HAP-1 (cell line): ENCODE results near the gene HDDC2.

Source experiments
- DNase-seq, 2 experiments: peaks; one replicate each; pipeline ENCODE4 v3.0.0-alpha.2; 2016 to 2020; ENCODE audit warnings: low spot score in 2 of 2
- H3K27me3 ChIP-seq: fragments of 250-450 bp; sonication (Bioruptor Pico); 2 replicates; pipeline ENCODE4 v1.5.1; 2020; ENCODE audit warnings: low read depth, mild to moderate bottlenecking, moderate library complexity
- H3K36me3 ChIP-seq: fragments of 250-450 bp; sonication (Bioruptor Pico); replicated peaks from 2 replicates; pipeline ENCODE4 v1.5.1; 2020; ENCODE audit warnings: mild to moderate bottlenecking
- H3K4me1 ChIP-seq: fragments of 250-450 bp; sonication (Bioruptor Pico); 2 replicates; pipeline ENCODE4 v1.5.1; 2020; ENCODE audit warnings: mild to moderate bottlenecking
- H3K4me3 ChIP-seq: fragments of 250-450 bp; sonication (Bioruptor Pico); 2 replicates; pipeline ENCODE4 v1.5.1; 2020; ENCODE audit warnings: mild to moderate bottlenecking, moderate library complexity
- H3K9me3 ChIP-seq: fragments of 250-450 bp; sonication (Bioruptor Pico); 2 replicates; pipeline ENCODE4 v1.5.1; 2020; ENCODE audit warnings: mild to moderate bottlenecking, moderate library complexity
- in situ Hi-C: fragments of 300-500 bp; cut with MboI; formaldehyde crosslinking; loops from 3 replicates; pipeline ENCODE4 v1.14.3; 2020; ENCODE audit warnings: low sequenced_read_pairs, inconsistent platforms, mixed read lengths

The HDDC2 gene

DNA sequence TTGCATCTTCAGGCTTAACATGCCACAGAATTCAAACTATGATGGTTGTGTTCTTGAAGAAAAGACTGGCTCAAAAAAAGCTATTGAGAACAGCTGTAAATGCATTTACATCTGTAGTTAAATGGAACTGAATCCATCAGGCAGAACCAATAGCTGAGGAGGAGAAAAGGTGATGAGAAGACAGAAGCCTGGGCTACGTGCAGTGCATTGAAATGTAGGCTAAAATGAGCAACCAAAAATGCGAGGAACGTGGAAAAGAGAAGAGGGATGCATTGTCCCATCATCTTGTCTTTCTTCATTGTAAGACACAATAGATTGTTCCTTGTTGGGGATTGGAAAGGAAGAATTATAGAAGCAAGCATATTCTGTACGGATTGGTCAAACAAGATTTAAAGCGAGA, 13.8 kb upstream of the HDDC2 start:
- Histone ChIP-seq H3K9me3 (no peaks in the 10 kb centered on the region), H3K27me3 (peaks cover 11% of the 10 kb centered on the region), H3K4me1 (no peaks in the 10 kb centered on the region), H3K4me3 (no peak overlapping the region), H3K36me3 (no peaks in the 10 kb centered on the region)
- in situ Hi-C loops: loop anchor here (10.0 kb wide), 1 partner anchor 659 kb away; no protein-coding TSS in a partner anchor
- no peak for DNase-seq

DNA sequence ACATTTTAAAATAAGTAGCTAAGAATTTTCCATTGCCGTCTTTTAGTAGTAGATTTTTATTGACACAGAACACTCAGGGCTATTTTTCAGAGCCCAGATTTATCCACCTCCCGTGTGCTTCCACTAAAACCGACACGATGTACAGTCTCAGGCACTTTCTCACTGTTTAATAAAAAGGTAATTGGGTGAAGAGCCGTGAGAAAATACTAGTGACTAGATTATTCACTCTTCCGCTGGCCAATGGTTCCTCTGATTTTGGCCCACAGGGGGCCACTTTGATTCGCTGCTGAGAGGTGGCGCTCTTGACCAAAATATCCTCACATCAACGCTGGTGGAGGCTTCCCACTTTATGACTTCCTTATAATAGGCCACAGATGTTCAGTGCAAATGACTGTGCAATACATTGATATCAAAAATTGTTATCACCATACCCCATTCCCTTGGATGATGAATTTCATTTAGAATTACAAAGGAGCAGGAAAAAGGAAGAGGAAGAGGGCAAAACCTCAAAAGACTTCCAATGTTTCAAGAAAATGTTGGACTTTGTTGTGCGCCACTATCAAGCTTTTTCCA, 12.3 kb upstream of the HDDC2 start:
- in situ Hi-C loops: loop anchor here (5.0 to 10.0 kb wide), 2 partner anchors 453 to 661 kb away; no protein-coding TSS in a partner anchor

DNA sequence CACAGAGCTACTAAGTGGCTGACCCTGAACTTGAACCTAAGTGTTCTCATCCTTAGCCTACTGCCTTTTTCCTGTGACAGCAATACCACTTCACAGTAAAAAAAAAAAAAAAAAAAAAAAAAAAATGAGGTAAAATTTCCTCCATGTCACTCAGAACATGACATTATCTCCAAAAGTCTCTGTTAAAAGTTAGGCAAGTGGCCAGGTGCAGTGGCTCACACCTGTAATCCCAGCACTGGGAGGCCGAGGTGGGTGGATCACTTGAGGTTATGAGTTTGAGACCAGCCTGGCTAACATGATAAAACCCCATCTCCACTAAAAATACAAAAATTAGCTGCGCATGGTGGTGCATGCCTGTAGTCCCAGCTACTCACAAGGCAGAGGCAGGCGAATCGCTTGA, 11.2 kb upstream of the HDDC2 start:
- no peak for DNase-seq
- in situ Hi-C loops: loop anchor here (5.0 to 10.0 kb wide), 2 partner anchors 454 to 662 kb away; no protein-coding TSS in a partner anchor
- H3K4me3 ChIP-seq: no peak overlapping the region
- peaks cover 17% of the 10 kb centered on the region for H3K27me3 ChIP-seq
- H3K36me3 ChIP-seq: no peaks in the 10 kb centered on the region
- no peaks in the 10 kb centered on the region for H3K9me3 ChIP-seq
- H3K4me1 ChIP-seq: no peaks in the 10 kb centered on the region

More for the DNA sequence above, 12.3 kb upstream of the HDDC2 start:
- peaks cover 15% of the 10 kb centered on the region for H3K27me3 ChIP-seq
- DNase-seq: peak; percentile 63 to 72
- H3K4me1 ChIP-seq: no peaks in the 10 kb centered on the region
- H3K9me3 ChIP-seq: no peaks in the 10 kb centered on the region
- H3K36me3 ChIP-seq: no peaks in the 10 kb centered on the region
- no peak overlapping the region for H3K4me3 ChIP-seq

DNA sequence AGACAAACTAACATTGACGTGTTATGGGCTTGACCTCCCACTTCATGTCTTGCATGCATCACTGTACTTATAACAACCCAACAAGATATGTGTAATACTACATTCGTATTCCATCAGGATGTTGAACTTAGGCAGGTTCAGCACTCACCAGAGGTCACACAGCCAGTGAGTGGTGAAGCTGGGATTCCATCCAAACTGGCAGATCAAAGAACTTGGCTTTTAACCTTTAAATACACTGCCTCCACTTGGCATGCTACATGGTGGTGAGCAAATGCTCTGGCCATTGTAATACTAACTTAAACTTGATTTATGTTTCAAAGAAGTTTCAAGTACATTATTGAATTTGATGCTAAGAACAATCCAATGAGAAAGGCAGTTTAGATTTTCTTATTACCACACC, 10.7 kb upstream of the HDDC2 start:
- H3K4me1 ChIP-seq: no peaks in the 10 kb centered on the region
- no peak overlapping the region for H3K4me3 ChIP-seq
- no peaks in the 10 kb centered on the region for H3K9me3 ChIP-seq
- H3K27me3 ChIP-seq: peaks cover 19% of the 10 kb centered on the region
- no peaks in the 10 kb centered on the region for H3K36me3 ChIP-seq
- in situ Hi-C loops: loop anchor here (5.0 to 10.0 kb wide), 2 partner anchors 455 to 662 kb away; no protein-coding TSS in a partner anchor
- DNase-seq: no peak

DNA sequence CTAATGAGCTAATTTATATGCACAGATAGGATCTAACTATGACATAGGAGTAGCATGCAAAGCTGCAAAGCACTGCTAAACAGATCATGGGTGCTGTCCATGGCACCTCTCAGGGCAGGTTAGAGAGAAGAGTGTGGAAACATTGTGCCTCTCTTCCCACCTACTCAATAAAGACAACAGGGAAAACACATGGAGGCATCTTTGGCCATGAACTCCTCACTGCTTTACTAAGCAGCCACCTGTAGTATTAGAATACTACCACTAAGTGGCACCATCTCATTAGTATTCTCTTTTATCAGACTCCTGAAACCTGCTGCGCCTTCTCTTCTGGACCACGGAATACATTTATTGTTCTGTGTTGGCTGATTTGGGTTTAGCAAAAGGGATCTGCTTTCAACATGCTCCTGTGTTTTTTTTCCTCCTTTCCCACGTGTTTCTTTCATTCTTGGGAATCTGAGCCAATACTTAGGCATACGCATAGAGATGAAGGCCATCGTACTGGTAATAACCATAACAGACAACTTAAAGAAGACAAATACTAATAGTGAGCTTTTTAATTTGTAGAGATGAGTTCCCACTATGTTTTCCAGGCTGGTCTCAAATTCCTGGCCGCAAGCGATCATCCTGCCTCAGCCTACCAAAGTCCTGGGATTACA, 9.4 kb upstream of the HDDC2 start:
- Histone ChIP-seq H3K4me3 (no peak overlapping the region), H3K36me3 (no peaks in the 10 kb centered on the region), H3K4me1 (peaks cover 7% of the 10 kb centered on the region; the same call in 1 of the 2 replicates), H3K27me3 (peaks cover 15% of the 10 kb centered on the region), H3K9me3 (no peaks in the 10 kb centered on the region)
- in situ Hi-C loops: loop anchor here (5.0 to 10.0 kb wide), 2 partner anchors 456 to 664 kb away; no protein-coding TSS in a partner anchor
- DNase-seq: peak; percentile 21 to 75

DNA sequence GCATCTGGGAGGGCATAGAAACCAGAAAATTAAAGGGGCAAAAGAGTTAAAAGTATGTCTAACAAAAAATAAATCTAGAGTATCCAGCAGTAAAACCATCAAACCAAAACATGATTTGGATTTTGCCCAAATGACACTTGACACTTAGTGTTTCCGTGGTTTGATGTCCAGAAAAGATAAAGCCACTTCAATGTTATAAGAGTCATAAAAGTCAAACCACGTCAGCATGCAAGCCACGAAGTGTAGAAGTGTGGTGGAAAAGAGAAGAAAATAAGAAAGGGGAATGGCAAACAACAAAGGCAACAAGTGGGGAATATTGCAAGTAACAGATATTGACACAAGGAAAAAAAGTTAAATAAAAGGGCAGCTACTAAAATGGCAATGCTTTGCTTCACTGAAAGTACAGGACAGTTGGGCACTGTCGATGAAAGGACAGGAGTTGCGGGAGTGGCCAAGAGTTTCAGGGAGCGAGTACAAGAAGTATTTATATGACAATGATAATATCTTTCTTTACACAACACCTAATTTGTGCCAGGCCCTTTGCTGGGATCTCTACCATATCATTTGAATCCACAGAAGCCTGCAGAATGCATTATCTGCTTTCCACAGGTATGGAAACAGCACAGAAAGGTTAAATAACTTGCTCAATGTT, 6.3 kb upstream of the HDDC2 start:
- H3K4me3 ChIP-seq: no peak overlapping the region
- in situ Hi-C loops: no loop called here
- no peaks in the 10 kb centered on the region for H3K9me3 ChIP-seq
- H3K36me3 ChIP-seq: no peaks in the 10 kb centered on the region
- H3K4me1 ChIP-seq: peaks cover 7% of the 10 kb centered on the region; the same call in 1 of the 2 replicates
- DNase-seq: no peak
- H3K27me3 ChIP-seq: peaks cover 12% of the 10 kb centered on the region

DNA sequence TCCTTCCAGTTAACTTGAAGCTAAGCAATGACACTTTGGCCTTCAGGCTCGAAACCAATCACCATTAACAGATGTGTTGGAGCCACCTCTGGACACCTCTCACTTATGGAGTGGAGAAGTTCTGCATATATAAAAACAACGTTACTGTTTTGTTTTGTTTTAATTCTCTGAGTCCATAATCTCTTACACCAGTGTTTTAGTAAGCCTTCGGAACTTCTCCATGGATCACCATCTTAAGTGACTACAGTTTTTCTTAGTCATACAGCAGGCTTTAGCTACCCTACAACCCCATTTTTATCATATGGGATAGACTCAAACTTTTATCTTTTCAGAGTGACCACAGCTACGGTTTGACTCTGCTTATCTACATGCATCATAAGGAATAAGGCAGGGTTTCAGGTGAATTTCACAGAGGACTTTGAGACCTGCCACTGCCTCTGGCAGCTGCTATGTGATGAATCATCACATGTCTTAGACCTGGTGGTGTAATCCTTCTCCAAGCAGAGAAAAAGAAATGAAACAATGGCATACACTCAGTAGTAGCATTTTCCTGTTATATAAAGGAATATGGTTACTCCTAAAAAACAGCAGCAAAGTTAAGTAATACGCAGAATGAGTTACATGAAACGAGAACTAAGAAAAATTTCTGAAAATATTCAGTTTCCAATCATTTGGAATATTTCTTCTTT, 5.5 kb upstream of the HDDC2 start:
- H3K4me1 ChIP-seq: peaks cover 7% of the 10 kb centered on the region; the same call in 1 of the 2 replicates
- H3K4me3 ChIP-seq: no peak overlapping the region
- H3K27me3 ChIP-seq: peaks cover 12% of the 10 kb centered on the region
- no peaks in the 10 kb centered on the region for H3K36me3 ChIP-seq
- H3K9me3 ChIP-seq: no peaks in the 10 kb centered on the region
- in situ Hi-C loops: no loop called here
- DNase-seq: no peak

DNA sequence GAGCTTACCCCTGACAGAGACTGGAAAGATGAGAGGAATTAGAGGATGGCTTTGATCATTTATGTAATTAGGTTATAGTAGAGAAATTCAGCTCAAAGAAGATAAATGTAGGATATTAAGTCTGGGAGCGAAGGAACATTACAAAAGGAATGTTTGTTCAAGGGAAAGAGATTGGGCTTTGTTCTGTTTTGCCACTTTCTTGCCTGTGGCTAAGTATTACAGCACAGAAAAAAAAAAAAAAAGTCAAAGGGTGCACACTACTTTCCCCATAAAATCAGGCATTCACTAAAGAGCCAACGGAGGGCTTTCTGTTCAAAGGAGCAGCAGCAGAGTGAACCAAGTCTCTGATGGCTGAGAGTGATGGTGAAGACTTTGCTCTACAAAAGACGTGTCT, 5.0 kb upstream of the HDDC2 start:
- in situ Hi-C loops: no loop called here
- DNase-seq: peak; percentile 18 to 32
- H3K4me3 ChIP-seq: no peak overlapping the region

DNA sequence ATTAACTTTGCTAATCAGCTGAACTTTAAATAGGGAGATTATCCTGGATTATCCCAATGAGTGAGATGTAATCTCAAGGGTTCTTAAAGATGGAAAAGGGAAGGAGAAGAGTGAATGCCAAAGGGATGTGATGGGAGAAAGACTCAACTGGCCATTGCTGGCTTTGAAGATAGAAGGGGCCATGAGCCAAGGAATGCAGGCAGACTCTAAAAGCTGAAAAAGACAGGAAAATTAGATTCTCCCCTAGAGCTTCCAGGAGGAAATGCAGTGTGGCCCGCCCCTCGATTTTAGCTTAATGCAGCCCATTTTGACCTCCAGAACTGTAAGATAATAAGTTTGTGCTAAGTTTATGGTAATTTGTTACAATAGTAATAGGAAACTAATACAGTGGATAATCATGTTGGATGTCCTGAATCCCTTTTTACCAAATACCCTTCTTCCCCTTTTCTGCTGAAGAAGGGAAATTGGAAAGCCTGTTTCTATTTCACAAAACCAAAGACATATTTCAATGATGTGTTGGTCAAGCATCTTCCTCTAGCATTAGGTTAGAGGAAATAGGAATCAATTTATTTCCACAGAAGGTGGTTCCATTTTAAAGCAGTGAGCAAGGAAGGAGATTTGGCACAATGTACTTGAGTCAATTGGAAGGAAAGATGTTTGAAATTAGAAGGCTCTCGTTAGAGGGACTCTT, 3.3 kb upstream of the HDDC2 start:
- Histone ChIP-seq H3K9me3 (no peaks in the 10 kb centered on the region), H3K4me1 (peaks cover 14% of the 10 kb centered on the region; the same call in 1 of the 2 replicates), H3K27me3 (peaks cover 6% of the 10 kb centered on the region; the same call in 1 of the 2 replicates), H3K36me3 (peaks cover 3% of the 10 kb centered on the region; the same call in 1 of the 2 replicates), H3K4me3 (no peak overlapping the region)
- in situ Hi-C loops: no loop called here
- DNase-seq: no peak

More for the DNA sequence above, 5.0 kb upstream of the HDDC2 start:
- peaks cover 12% of the 10 kb centered on the region for H3K27me3 ChIP-seq
- H3K4me1 ChIP-seq: peaks cover 7% of the 10 kb centered on the region; the same call in 1 of the 2 replicates
- no peaks in the 10 kb centered on the region for H3K36me3 ChIP-seq
- H3K9me3 ChIP-seq: no peaks in the 10 kb centered on the region

DNA sequence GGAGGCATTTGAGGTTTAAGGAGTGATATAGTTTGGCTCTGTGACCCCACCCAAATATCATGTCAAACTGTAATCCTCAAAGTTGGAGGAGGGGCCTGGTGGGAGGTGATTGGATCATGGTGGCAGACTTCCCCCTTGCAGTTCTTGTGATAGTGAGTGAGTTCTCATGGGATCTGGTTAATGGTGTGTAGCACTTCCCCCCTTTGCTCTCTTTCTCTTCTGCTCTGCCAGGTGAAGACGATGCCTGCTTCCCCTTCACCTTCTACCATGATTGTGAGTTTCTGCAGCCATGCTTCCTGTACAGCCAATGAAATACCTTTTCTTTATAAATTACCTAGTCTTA, 1.7 kb upstream of the HDDC2 start:
- Histone ChIP-seq H3K9me3 (no peaks in the 10 kb centered on the region), H3K4me1 (peaks cover 18% of the 10 kb centered on the region; the same call in 1 of the 2 replicates), H3K36me3 (peaks cover 19% of the 10 kb centered on the region), H3K4me3 (no peak overlapping the region), H3K27me3 (peaks cover 6% of the 10 kb centered on the region; the same call in 1 of the 2 replicates)
- no peak for DNase-seq
- in situ Hi-C loops: no loop called here

DNA sequence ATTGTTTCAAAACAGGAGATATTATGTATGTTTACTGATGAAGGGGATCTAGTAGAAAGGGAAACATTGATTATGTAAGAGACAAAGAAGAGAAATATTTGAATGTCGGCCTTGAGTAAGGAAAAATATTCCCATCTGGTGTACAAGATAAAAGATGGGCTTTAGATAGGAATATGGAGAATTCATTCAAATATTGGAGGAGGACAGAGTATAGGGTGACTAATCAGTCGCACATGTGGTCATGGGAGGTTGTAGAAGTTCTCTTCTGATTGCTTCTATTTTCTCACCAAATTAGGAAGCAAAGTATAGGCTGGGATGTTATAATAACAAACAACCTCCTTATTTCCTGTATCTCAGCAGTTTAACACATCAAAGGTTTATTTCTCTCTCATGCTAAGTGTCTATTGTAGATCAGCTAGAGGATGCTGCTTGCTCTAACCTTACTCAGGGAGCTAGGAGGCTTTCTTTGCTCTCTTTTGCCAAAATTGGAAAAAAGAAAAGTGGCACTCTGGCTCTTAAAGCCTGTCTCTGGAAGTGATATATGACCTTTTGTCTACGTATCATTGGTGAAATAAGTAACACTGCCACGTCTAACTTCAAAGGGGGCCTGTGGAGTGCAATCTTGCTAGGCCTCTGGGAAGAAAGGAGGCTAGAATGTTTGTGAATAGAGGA, 1.2 kb upstream of the HDDC2 start:
- H3K36me3 ChIP-seq: peaks cover 24% of the 10 kb centered on the region
- no peaks in the 10 kb centered on the region for H3K9me3 ChIP-seq
- no peak for DNase-seq
- H3K27me3 ChIP-seq: peaks cover 5% of the 10 kb centered on the region; the same call in 1 of the 2 replicates
- H3K4me1 ChIP-seq: peaks cover 18% of the 10 kb centered on the region; the same call in 1 of the 2 replicates
- H3K4me3 ChIP-seq: no peak overlapping the region
- in situ Hi-C loops: no loop called here

DNA sequence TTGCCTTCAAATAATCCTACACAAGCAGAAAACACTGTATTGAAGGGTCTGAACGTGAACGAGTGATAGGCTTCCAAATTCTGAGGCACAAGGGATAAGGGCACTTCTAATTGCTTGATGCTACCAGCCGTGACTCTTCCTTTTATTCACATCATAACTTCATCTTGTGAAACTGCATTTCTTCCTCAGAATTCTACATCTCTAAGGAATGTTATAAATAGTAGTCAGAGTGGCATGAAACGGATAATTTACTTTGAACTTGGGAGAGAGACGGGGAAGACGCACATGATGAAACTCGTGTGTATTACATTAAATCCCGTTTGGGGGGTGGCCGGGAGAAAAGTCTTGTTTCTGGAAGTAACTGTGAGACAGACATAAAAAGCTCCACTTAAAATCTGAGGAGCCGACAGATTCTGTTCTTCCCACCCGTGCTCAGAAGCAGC, 754 bp downstream of the HDDC2 start:
- peak; percentile 4 to 24 for DNase-seq
- Histone ChIP-seq H3K27me3 (peaks cover 2% of the 10 kb centered on the region; the same call in 1 of the 2 replicates), H3K9me3 (no peaks in the 10 kb centered on the region), H3K4me3 (peak overlapping the region; percentile 70), H3K36me3 (peaks cover 44% of the 10 kb centered on the region), H3K4me1 (peaks cover 10% of the 10 kb centered on the region; the same call in 1 of the 2 replicates)
- in situ Hi-C loops: no loop called here
